UCSD-AML1 (cell line): ENCODE measurements around the gene CLASP1.

ENCODE experiments used
- DNase-seq: peaks from one replicate; lab custom pipeline; 2025; ENCODE audit not compliant: unreplicated experiment; lab: John Stamatoyannopoulos, UW

The CLASP1 gene

GRCh38 chr2:121506621-121507020 lies 142.6 kb downstream of the CLASP1 start:
- DNase-seq: no peak

DNA sequence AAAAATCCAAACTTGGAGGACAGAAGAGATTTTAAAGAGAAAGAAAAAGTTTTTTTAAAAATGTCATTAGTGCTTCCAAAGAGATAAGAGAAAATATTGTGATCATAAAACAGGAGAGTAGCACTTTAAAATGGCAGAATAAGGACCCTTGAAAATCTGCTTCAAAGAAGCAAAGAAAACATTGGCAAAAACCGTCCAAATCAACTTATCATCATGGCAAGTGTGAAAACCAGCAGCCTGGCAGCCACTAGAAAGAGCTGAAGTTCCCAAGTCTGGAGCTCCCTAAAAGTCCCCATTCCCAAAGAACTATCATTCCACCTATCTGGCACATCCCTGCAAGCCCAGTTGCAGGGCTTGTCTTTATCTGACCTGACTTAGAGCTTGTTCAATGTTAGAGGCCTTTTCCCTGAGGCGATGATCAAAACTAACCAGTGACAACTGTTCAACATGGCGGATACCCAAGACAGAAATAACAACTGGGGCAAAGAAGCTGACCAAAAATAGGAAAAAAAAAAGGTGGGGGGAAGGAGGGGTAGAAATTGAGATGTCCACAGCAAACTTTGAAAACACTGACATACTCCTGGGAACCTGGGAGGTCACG lies 143.2 kb downstream of the CLASP1 start:
- no peak for DNase-seq

DNA sequence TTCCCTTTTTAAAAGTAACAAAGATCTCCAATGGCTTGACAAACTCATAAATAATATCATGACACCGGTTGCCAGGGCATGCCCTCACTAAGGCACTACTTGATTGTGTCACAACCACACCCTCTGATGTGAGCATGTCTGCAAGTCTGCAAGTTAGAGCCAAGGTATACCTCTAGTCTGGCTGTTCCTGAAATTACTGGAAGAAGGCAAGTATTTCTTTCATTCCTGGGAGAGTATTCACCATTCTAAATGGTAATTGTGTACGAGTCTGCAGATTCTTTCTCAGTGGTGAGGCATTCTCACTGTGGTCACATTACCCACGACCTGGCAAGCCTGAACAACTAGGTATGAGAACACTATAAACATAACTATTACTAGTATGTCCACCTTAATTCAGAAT lies 144.3 kb downstream of the CLASP1 start:
- no peak for DNase-seq

GRCh38 chr2:121504316-121504715 lies 144.9 kb downstream of the CLASP1 start:
- no peak for DNase-seq

- no peak for DNase-seq
Measured at GRCh38 chr2:121502781-121503180, 146.5 kb downstream of the CLASP1 start.

DNA sequence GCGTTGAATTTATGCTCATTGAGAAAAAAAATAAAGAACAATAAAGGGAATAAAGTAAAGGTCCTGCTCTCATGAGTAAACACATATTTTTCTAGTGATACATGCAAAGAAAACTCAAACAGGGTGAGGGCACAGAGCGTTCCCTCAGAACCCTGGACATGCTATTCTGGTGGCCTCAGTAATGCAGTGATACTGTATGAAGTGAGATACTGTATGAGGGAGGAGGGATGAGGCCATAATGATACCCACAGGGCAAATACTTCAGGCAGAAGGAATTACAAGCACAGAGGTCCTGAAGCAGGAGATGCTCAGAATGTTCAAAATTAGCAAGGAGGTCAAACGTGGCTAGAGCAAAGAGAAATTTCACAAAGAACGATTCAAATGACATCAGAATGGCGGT lies 147.0 kb downstream of the CLASP1 start:
- DNase-seq: no peak

DNA sequence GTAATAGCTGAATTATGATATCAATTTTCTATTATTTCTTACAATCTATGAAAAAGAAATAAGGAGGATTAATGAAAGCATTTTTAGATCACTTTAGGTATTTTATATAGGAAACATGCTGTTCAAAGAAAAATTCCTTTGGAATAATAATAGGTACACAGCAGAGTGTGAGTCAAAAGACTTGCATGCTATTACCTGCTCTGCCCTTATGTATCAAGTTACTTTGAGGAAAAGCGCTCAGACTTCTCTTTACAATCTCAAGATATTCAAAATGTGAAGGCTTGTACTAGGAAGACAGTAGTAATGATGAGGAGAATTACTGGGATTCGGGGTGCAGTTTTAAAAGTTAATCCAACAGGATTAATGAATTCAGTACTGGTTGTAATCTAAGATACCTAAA lies 147.7 kb downstream of the CLASP1 start:
- no peak for DNase-seq

DNA sequence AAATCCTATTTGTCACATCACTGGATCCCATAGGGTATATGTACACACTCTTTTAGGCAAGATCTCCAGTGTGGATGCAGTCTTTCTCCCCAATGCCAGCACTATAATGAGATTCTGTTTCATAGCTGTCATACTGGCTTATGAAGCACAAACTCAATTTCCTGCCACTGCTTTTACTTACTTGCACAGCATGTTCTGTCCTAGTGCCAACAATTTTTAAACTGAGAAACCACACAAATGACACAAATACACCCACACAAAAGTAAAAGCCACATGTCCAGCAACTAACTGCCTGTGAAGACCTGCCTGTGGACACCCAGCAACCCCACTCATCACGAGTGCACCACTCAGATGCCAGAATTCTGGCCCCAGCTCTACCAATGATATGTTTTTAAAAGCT lies 148.2 kb downstream of the CLASP1 start:
- DNase-seq: no peak

DNA sequence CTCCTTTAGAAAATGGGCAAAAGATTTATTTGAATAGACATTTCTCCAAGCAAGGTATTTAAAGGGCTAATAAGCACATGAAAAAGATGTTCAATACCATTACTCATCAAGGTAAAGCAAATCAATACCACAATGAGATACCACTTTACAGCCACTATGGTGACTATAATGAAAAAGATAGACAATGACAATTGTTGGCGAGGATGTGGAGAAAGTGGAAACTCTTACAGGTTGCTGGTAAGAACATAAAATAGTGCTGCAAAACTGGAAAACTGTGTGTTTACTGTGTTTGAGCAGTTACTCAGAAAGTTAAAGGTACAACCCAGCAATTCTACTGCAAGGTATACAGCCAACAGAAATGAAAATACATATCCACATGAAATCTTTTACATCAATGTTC lies 150.5 kb downstream of the CLASP1 start:
- no peak for DNase-seq

DNA sequence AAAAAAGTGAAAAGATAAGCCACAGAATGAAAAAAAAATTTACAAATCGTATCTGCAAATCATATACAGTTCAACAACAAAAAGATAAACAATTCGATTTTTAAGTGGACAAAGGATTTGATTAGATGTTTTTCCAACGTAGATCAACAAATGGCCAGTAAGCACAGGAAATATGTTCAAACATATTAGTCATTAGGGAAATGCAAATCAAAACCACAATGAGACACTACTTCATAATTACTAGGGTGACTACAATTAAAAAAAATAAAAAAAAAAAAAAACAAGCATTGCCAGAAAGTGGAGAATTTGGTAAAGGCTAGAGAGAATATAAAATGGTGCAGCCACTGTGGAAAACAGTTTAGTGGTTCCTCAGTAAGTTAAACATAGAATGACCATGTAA lies 156.9 kb downstream of the CLASP1 start:
- DNase-seq: no peak

DNA sequence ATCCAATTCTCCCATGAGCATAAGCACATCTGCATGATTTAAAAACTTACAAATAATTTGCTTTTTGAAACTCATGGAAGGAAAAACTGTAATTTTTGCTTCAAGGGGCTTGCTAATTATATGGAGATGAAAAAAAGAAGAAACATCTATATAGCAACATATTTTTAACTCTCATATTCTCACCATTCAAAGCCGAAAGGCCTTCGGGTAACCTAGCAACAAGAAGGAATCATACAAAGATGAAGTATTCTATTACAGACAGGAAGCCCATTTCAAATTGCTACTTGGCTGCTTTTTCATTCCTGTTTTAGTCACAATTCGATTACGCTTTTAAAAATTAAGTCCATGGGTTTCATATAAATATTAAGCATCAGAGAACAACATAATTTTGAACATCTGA lies 157.7 kb downstream of the CLASP1 start:
- no peak for DNase-seq

- DNase-seq: no peak
Measured at GRCh38 chr2:121490584-121491133, 158.6 kb downstream of the CLASP1 start.

- DNase-seq: no peak
Measured at GRCh38 chr2:121489911-121490583, 159.2 kb downstream of the CLASP1 start.

DNA sequence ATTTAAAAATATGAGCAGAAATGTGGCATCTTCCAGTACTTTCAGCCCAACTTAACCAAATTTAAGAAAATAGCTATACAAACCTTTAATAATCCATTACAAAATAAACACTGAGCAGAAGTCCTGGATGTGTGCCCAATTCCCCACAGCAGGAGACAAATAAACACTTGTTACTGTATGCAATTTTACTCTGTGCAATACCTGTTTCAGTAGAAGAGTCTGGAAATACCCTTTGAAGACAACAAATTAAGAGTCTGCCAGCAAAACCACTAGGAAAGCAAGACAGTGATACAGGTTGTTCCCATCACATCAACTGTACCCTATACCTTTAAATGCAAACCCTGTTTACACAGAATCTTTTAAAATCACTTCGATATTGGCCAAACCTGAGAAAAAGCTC lies 160.0 kb downstream of the CLASP1 start:
- no peak for DNase-seq

- no peak for DNase-seq
Measured at GRCh38 chr2:121486191-121486790, 163.0 kb downstream of the CLASP1 start.

DNA sequence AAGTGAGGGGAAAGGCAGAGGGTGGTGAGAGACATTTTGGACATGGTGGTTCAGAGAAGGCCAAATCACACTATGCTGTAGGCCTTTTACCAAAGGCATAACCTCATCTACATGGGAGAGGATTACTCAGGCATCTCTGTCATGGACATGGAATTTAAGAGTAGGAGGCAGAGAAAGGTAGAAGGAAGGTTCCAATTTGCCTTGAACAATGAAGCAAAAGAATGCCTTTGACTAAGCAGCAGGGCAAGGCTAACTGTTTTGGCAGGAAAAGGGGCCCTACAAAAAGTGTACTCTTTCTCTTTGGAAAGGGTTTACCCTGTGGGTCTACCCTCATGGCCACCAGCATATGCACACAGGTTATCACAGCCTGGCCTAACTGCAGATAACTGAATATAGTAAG lies 164.2 kb downstream of the CLASP1 start:
- DNase-seq: no peak

GRCh38 chr2:121483846-121484245 lies 165.4 kb downstream of the CLASP1 start:
- no peak for DNase-seq

DNA sequence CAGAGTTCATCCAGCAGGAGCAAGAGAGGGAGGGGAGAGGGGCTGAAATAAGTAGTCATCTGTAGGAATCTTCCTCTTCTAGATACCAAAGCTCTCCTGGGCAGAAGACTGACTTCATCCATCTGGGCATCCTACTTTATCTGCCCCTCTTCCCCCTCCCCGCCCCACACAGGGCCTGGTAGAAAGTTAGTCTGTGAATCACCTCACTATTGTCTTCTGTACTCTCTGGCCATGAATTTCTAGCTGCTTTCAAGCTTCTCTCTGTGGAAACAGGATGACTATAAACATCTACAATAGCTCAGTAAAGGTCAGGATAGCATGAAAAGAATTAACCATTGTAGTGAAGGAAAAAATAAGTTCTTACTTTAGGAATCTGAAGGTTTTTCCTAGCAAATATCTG lies 166.2 kb downstream of the CLASP1 start:
- no peak for DNase-seq

DNA sequence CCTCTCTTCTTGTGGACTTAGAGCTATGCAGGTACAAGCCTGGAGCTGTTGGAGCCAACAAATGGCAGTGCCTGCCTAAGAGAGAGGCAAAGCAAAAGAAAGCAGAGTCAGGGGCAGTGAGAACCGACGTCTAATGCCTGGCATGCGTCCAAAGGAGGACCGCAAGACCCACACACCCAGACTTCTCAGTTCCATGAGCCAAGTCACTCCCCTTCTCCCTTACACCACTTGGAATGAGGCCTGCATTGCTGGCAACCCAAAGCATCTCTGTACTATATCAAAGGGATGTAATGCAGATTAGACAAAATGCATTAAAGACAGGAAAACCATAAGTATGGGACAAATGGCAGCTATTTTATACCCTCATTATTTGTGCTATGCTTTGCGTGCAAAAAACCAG lies 168.4 kb downstream of the CLASP1 start:
- DNase-seq: no peak

DNA sequence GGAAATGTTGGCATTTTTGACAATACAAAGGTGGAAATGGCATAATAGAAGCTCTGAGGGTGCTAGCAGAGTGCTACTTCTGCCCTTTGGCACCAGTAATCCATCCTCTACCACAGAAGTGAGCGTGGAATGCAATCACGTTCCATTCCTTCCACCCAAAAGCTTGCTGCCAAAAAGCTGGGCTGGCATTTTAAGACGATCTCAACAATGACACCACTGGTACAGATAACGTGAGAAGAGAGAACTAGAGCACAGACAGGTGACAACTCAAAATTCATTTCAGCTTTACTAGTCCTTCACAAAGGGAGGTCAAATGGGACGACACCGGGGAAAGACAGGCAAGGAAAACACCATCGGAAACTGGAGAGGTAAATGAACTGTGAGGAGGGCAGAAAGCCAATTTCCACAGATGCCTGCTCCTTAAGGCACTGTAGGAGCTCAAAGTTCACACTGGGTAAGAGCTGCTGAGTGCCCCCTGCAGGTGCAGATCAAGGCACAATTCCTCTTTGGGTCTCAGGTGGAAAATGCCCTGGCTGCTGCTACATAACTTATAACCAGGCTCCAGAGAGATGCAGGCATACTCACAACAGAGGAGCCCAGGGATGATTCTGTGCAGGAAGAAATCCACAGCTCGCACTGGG lies 169.3 kb downstream of the CLASP1 start:
- no peak for DNase-seq

GRCh38 chr2:121478996-121479745 lies 170.1 kb downstream of the CLASP1 start:
- no peak for DNase-seq
